GM12878 (cell line): ENCODE data around the gene ABCC4. TPM values are rescaled to one million over a fixed set of nuclear protein-coding genes. Genes with fewer than 3 reads are reported as not detected.

Experiments used
- ATAC-seq: fragments of 200-7000 bp; cut with Tn5 transposase; 3 replicates; pipeline ENCODE4 v1.9.1; 2020; ENCODE audit warnings: mild to moderate bottlenecking, moderate library complexity
- BruUV-seq: library from RNA; stranded (reverse); fragments of 400-500 nt; replicated peaks from 2 replicates; lab custom pipeline; 2021; lab: Mats Ljungman, UMichigan
- CTCF ChIA-PET: fragments of 300-600 bp; sonication (Branson Sonifier 250); formaldehyde crosslinking; extraction: SDS; loops from one replicate; lab custom pipeline; 2021; ENCODE audit warnings: inconsistent platforms; lab: Yijun Ruan, JAX
- POLR2A ChIA-PET: fragments of 350-600 bp; formaldehyde crosslinking; extraction: SDS; loops from one replicate; lab custom pipeline; 2021; ENCODE audit warnings: inconsistent platforms; lab: Charles Lee
- RAD21 ChIA-PET: fragments of 300-600 bp; sonication (Branson Sonifier 250); formaldehyde crosslinking; loops from one replicate; lab custom pipeline; 2023; ENCODE audit warnings: antibody characterized with exemption; ENCODE audit not compliant: unreplicated experiment; lab: Charles Lee
- SMC1A ChIA-PET: fragments of 300-600 bp; sonication (Branson Sonifier 250); formaldehyde crosslinking; loops from one replicate; lab custom pipeline; 2023; ENCODE audit not compliant: unreplicated experiment, uncharacterized antibody; lab: Charles Lee
- DNase-seq: peaks from one replicate; pipeline ENCODE4 v3.0.0-alpha.2; 2011; ENCODE audit warnings: low read depth, low spot score
- FAIRE-seq: peaks from 3 replicates; lab custom pipeline; 2011; peaks lifted over from hg19 to GRCh38; lab: Jason Lieb, UNC
- H2AFZ ChIP-seq: 2 replicates; pipeline ENCODE4 v1.6.0; 2011; ENCODE audit warnings: low read depth, low read length, control low read depth; ENCODE audit not compliant: control insufficient read depth
- H3K27ac ChIP-seq: 2 replicates; pipeline ENCODE4 v1.5.1; 2011; ENCODE audit warnings: control low read depth; ENCODE audit not compliant: control insufficient read depth, insufficient read depth
- H3K27me3 ChIP-seq, 2 experiments: replicated peaks in 1 of 2; 2 replicates each; pipeline versions ENCODE4 v1.6.0 to v1.6.1; 2011; ENCODE audit warnings: low read length in 1 of 2; ENCODE audit not compliant: control insufficient read depth in 2 of 2, insufficient read depth in 2 of 2
- H3K36me3 ChIP-seq, 2 experiments: 2 replicates each; pipeline ENCODE4 v1.5.1; 2011; ENCODE audit warnings: low read length in 1 of 2; ENCODE audit not compliant: control insufficient read depth in 2 of 2, insufficient read depth in 2 of 2
- H3K4me1 ChIP-seq: 2 replicates; pipeline ENCODE4 v1.6.1; 2011; ENCODE audit warnings: mild to moderate bottlenecking, low read length, moderate library complexity, mixed read lengths; ENCODE audit not compliant: control insufficient read depth, insufficient read depth
- H3K4me2 ChIP-seq: 2 replicates; pipeline ENCODE4 v1.6.0; 2011; ENCODE audit warnings: control low read depth; ENCODE audit not compliant: control insufficient read depth, insufficient read depth
- H3K4me3 ChIP-seq: fragments of 200-600 bp; sonication (generic); 2 replicates; pipeline ENCODE4 v1.5.1; 2016
- H3K79me2 ChIP-seq: 2 replicates; pipeline ENCODE4 v1.6.0; 2011; ENCODE audit warnings: low read length; ENCODE audit not compliant: control insufficient read depth, insufficient read depth
- H3K9ac ChIP-seq: 2 replicates; pipeline ENCODE4 v1.8.0; 2011; ENCODE audit warnings: low read length, control low read depth, mixed read lengths; ENCODE audit not compliant: control insufficient read depth, insufficient read depth
- H3K9me3 ChIP-seq: replicated peaks from 3 replicates; pipeline ENCODE4 v1.5.1; 2011; ENCODE audit warnings: mild to moderate bottlenecking, low read length; ENCODE audit not compliant: control insufficient read depth, insufficient read depth
- H4K20me1 ChIP-seq: 2 replicates; pipeline ENCODE4 v1.6.0; 2011; ENCODE audit not compliant: control insufficient read depth, insufficient read depth
- EGR1 ChIP-seq, 2 experiments: IDR thresholded peaks; 1 replicate in 1 of 2; 2 replicates in 1 of 2; pipeline ENCODE4 v1.6.1; 2011 to 2012; ENCODE audit warnings: low read depth in 2 of 2, low read length in 2 of 2, borderline replicate concordance in 1 of 2, mild to moderate bottlenecking in 1 of 2, moderate library complexity in 1 of 2
- ETV6 ChIP-seq, 2 experiments: fragments of 450-650 bp in 1 of 2; IDR thresholded peaks in 1 of 2; conservative IDR thresholded peaks in 1 of 2; 2 replicates each; pipeline ENCODE4 v1.6.1; 2014; ENCODE audit warnings: antibody characterized with exemption in 1 of 2, borderline replicate concordance in 1 of 2, low read depth in 1 of 2, mild to moderate bottlenecking in 1 of 2, moderate library complexity in 1 of 2
- KDM1A ChIP-seq: fragments of 200-600 bp; sonication (generic); IDR thresholded peaks from 2 replicates; pipeline ENCODE4 v1.6.1; 2016; ENCODE audit warnings: borderline replicate concordance
- NBN ChIP-seq: fragments of 450-650 bp; IDR thresholded peaks from 2 replicates; pipeline ENCODE4 v1.6.1; 2016
- POLR2AphosphoS5 ChIP-seq: IDR thresholded peaks from 2 replicates; pipeline ENCODE4 v1.6.1; 2011; ENCODE audit warnings: mild to moderate bottlenecking, low read length, inconsistent platforms
- SIN3A ChIP-seq: IDR thresholded peaks from 2 replicates; pipeline ENCODE4 v1.6.1; 2012; ENCODE audit warnings: low read depth, low read length, improper control_type of control experiment
- SREBF1 ChIP-seq: IDR thresholded peaks from 2 replicates; pipeline ENCODE4 v1.6.1; 2012; ENCODE audit warnings: mild to moderate bottlenecking, low read length
- TCF3 ChIP-seq: IDR thresholded peaks from 2 replicates; pipeline ENCODE4 v1.6.1; 2012; ENCODE audit warnings: low read depth, mild to moderate bottlenecking, low read length, borderline replicate concordance; ENCODE audit not compliant: insufficient read depth
- USF2 ChIP-seq: IDR thresholded peaks from 2 replicates; pipeline ENCODE4 v1.6.1; 2011; ENCODE audit warnings: low read depth, low read length, improper control_type of control experiment, borderline replicate concordance
- WGBS: methylation state at CpG from one replicate; pipeline ENCODE4 v1.1.6; 2016; ENCODE audit warnings: low lambda C conversion rate; ENCODE audit not compliant: insufficient replicate concordance, insufficient coverage; ENCODE audit errors: missing lambda C conversion rate; 5-methylcytosine and 5-hydroxymethylcytosine counted together
- in situ Hi-C: fragments of 300-500 bp; cut with MboI; formaldehyde crosslinking; loops from 9 replicates; pipeline ENCODE4 v1.14.3; 2018; ENCODE audit warnings: mixed read lengths
- intact Hi-C: fragments of 100-400 bp; cut with micrococcal nuclease; formaldehyde crosslinking; loops from one replicate; pipeline ENCODE4 v1.14.2; 2022; ENCODE audit not compliant: unreplicated experiment
- polyA plus RNA-seq, 11 experiments: library from polyadenylated mRNA; depleted of rRNA in 4 of 11; unstranded in 6 of 11; stranded (reverse) in 5 of 11; fragments of >200 nt; fragmentation: Nextera tagmentation in 4 of 11; fragmentation: Illumina TruSeq in 1 of 11; extraction: Ambion mirVana in 4 of 11; extraction: Trizol in 1 of 11; gene quantifications; 1 replicate in 1 of 11; 2 replicates in 10 of 11; pipeline versions ENCODE4 v1.2.1 to v1.2.3, GENCODE V29; 2011 to 2016; ENCODE audit warnings: inconsistent platforms in 2 of 11, missing spikeins in 2 of 11, low read depth in 1 of 11
- total RNA-seq, 4 experiments: library from RNA; depleted of rRNA in 3 of 4; stranded (reverse); fragments of >200 nt in 3 of 4; fragmentation: Illumina TruSeq in 1 of 4; extraction: Trizol in 1 of 4; gene quantifications; 2 replicates each; pipeline versions ENCODE4 v1.2.1 to v1.2.3, GENCODE V29; 2013 to 2021
- TF ChIP-seq, protein P1 (sequence below): fragments of 450-650 bp; IDR thresholded peaks from 2 replicates; pipeline ENCODE4 v1.6.1; 2017; ENCODE audit warnings: mild to moderate bottlenecking, moderate library complexity
- TF ChIP-seq, protein P2 (sequence below): IDR thresholded peaks from 2 replicates; pipeline ENCODE4 v1.6.1; 2012; ENCODE audit warnings: mild to moderate bottlenecking, low read depth, low read length
- TF ChIP-seq, protein P3 (sequence below): fragments of 150-350 bp; IDR thresholded peaks from 2 replicates; pipeline ENCODE4 v1.6.1; 2014; ENCODE audit warnings: mild to moderate bottlenecking, low read depth, low read length
- TF ChIP-seq, protein P4 (sequence below): IDR thresholded peaks from 2 replicates; pipeline ENCODE4 v1.6.1; 2012; ENCODE audit warnings: low read depth, low read length, improper control_type of control experiment

Gene ABCC4
- total and polyA plus RNA-seq, 10 of the 15 experiments (the other 5 are each of a cell fraction or from before 2014, with no cell fraction given) = 7.2 to 44.4 (median 24.1) TPM

DNA sequence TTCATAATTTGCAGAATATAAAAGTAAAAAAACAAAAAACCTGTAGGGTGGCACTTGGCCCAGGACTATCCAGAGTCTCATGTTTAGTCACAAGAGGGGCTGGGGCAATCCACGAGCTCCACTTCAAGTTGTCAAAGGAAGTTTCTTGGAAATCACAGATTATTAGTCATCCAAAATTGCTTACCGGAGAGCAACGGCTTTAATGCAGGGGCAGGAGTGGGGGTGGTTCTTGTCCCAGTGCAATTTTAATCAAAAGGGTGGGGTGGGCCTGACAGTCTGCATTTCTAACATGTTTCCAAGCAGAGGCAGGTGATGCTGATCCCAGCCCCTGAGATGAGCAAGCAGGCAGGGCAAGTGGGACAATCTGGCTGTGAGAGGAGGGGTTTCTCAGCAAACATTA, 233.9 kb downstream of the ABCC4 start:
- ATAC-seq = no peak
- Histone ChIP-seq H3K27me3 (no peaks in the 10 kb centered on the region), H3K36me3 (peaks cover 0 to 27% of the 10 kb centered on the region in 2 experiments; a peak in 3 of 4 replicates), H2AFZ (no peak overlapping the region), H3K4me1 (no peaks in the 10 kb centered on the region), H4K20me1 (no peaks in the 10 kb centered on the region), H3K4me3 (no peak overlapping the region), H3K9ac (no peak overlapping the region), H3K79me2 (no peaks in the 10 kb centered on the region), H3K4me2 (no peak overlapping the region), H3K27ac (no peak overlapping the region), H3K9me3 (no peaks in the 10 kb centered on the region)
- BruUV-seq = no TSS peak
- TF ChIP-seq, protein P1, sequence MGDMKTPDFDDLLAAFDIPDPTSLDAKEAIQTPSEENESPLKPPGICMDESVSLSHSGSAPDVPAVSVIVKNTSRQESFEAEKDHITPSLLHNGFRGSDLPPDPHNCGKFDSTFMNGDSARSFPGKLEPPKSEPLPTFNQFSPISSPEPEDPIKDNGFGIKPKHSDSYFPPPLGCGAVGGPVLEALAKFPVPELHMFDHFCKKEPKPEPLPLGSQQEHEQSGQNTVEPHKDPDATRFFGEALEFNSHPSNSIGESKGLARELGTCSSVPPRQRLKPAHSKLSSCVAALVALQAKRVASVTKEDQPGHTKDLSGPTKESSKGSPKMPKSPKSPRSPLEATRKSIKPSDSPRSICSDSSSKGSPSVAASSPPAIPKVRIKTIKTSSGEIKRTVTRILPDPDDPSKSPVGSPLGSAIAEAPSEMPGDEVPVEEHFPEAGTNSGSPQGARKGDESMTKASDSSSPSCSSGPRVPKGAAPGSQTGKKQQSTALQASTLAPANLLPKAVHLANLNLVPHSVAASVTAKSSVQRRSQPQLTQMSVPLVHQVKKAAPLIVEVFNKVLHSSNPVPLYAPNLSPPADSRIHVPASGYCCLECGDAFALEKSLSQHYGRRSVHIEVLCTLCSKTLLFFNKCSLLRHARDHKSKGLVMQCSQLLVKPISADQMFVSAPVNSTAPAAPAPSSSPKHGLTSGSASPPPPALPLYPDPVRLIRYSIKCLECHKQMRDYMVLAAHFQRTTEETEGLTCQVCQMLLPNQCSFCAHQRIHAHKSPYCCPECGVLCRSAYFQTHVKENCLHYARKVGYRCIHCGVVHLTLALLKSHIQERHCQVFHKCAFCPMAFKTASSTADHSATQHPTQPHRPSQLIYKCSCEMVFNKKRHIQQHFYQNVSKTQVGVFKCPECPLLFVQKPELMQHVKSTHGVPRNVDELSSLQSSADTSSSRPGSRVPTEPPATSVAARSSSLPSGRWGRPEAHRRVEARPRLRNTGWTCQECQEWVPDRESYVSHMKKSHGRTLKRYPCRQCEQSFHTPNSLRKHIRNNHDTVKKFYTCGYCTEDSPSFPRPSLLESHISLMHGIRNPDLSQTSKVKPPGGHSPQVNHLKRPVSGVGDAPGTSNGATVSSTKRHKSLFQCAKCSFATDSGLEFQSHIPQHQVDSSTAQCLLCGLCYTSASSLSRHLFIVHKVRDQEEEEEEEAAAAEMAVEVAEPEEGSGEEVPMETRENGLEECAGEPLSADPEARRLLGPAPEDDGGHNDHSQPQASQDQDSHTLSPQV = no peak
- TF ChIP-seq SREBF1 (no peak), EGR1 (IDR thresholded peaks at IDR 0.05; ENCODE audit: borderline replicate concordance in 1 of 2, low read depth in 2 of 2, low read length in 2 of 2) (no peak), NBN (no peak), ETV6 (conservative IDR thresholded peaks at IDR 0.05 in 1 of 2, IDR thresholded peaks at IDR 0.05 in 1 of 2; ENCODE audit: borderline replicate concordance in 1 of 2, low read depth in 1 of 2) (no peak), USF2 (no peak), POLR2AphosphoS5 (no peak), TCF3 (no peak), KDM1A (no peak), SIN3A (no peak)
- TF ChIP-seq, protein P2, sequence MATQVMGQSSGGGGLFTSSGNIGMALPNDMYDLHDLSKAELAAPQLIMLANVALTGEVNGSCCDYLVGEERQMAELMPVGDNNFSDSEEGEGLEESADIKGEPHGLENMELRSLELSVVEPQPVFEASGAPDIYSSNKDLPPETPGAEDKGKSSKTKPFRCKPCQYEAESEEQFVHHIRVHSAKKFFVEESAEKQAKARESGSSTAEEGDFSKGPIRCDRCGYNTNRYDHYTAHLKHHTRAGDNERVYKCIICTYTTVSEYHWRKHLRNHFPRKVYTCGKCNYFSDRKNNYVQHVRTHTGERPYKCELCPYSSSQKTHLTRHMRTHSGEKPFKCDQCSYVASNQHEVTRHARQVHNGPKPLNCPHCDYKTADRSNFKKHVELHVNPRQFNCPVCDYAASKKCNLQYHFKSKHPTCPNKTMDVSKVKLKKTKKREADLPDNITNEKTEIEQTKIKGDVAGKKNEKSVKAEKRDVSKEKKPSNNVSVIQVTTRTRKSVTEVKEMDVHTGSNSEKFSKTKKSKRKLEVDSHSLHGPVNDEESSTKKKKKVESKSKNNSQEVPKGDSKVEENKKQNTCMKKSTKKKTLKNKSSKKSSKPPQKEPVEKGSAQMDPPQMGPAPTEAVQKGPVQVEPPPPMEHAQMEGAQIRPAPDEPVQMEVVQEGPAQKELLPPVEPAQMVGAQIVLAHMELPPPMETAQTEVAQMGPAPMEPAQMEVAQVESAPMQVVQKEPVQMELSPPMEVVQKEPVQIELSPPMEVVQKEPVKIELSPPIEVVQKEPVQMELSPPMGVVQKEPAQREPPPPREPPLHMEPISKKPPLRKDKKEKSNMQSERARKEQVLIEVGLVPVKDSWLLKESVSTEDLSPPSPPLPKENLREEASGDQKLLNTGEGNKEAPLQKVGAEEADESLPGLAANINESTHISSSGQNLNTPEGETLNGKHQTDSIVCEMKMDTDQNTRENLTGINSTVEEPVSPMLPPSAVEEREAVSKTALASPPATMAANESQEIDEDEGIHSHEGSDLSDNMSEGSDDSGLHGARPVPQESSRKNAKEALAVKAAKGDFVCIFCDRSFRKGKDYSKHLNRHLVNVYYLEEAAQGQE = no peak
- TF ChIP-seq, protein P3, sequence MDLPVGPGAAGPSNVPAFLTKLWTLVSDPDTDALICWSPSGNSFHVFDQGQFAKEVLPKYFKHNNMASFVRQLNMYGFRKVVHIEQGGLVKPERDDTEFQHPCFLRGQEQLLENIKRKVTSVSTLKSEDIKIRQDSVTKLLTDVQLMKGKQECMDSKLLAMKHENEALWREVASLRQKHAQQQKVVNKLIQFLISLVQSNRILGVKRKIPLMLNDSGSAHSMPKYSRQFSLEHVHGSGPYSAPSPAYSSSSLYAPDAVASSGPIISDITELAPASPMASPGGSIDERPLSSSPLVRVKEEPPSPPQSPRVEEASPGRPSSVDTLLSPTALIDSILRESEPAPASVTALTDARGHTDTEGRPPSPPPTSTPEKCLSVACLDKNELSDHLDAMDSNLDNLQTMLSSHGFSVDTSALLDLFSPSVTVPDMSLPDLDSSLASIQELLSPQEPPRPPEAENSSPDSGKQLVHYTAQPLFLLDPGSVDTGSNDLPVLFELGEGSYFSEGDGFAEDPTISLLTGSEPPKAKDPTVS = no peak
- TF ChIP-seq, protein P4, sequence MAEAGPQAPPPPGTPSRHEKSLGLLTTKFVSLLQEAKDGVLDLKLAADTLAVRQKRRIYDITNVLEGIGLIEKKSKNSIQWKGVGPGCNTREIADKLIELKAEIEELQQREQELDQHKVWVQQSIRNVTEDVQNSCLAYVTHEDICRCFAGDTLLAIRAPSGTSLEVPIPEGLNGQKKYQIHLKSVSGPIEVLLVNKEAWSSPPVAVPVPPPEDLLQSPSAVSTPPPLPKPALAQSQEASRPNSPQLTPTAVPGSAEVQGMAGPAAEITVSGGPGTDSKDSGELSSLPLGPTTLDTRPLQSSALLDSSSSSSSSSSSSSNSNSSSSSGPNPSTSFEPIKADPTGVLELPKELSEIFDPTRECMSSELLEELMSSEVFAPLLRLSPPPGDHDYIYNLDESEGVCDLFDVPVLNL = no peak
- no peak for DNase-seq
- no peak for FAIRE-seq
- ChIA-PET RAD21 (no interaction called here), CTCF (no interaction called here), SMC1A (interaction anchor here (1.0 kb wide), 1 partner anchor 344 kb away, joined by 3 read pairs; no protein-coding TSS in a partner anchor), POLR2A (no interaction called here)
- 64% methylated on average over 3 of the region's 3 CpGs for WGBS
- in situ Hi-C loops = no loop called here
- intact Hi-C loops = no loop called here
